SK-N-SH (cell line): ENCODE results near the gene ETS1. TPM values are rescaled to one million over a fixed set of nuclear protein-coding genes. Genes with fewer than 3 reads are reported as not detected.

Source experiments
- CTCF ChIA-PET: fragments of 300-600, 350-600 bp; formaldehyde crosslinking; extraction: SDS; loops from one replicate; lab custom pipeline; 2021; lab: Yijun Ruan, JAX
- POLR2A ChIA-PET: fragments of 350-600 bp; sonication (Branson Sonifier 250); formaldehyde crosslinking; extraction: SDS; loops from one replicate; lab custom pipeline; 2020; ENCODE audit warnings: antibody characterized with exemption, inconsistent platforms; lab: Yijun Ruan, JAX
- DNase-seq: peaks from one replicate; pipeline ENCODE4 v3.0.0; 2012
- H2AFZ ChIP-seq: fragments of 200-600 bp; sonication (generic); 2 replicates; pipeline ENCODE4 v1.8.1; 2016; ENCODE audit warnings: antibody characterized with exemption, mild to moderate bottlenecking, low read depth
- H3F3A ChIP-seq: fragments of 200-600 bp; sonication (generic); replicated peaks from 2 replicates; pipeline ENCODE3; 2016; ENCODE audit warnings: antibody characterized with exemption, mild to moderate bottlenecking; ENCODE audit not compliant: insufficient read depth
- H3K27ac ChIP-seq, 2 experiments: fragments of 200-500 bp in 1 of 2; fragments of 200-600 bp in 1 of 2; sonication (Bioruptor generic) in 1 of 2; sonication (generic), shearing (Covaris generic) in 1 of 2; 2 replicates each; pipeline versions ENCODE4 v1.5.1 to v1.6.1; 2014 to 2016; ENCODE audit warnings: low read depth in 2 of 2, inconsistent platforms in 1 of 2, low read length in 1 of 2, mild to moderate bottlenecking in 1 of 2, mixed read lengths in 1 of 2
- H3K27me3 ChIP-seq: fragments of 200-600 bp; sonication (generic), shearing (Covaris generic); 2 replicates; pipeline ENCODE4 v1.6.1; 2016; ENCODE audit warnings: mixed run types; ENCODE audit not compliant: insufficient read depth
- H3K36me3 ChIP-seq, 2 experiments: fragments of 200-500 bp in 1 of 2; fragments of 200-600 bp in 1 of 2; sonication (Bioruptor generic) in 1 of 2; sonication (generic) in 1 of 2; replicated peaks in 1 of 2; 2 replicates each; pipeline versions ENCODE3 to v1.5.1; 2014 to 2016; ENCODE audit warnings: low read length in 1 of 2, mild to moderate bottlenecking in 1 of 2; ENCODE audit not compliant: insufficient read depth in 2 of 2, control insufficient read depth in 1 of 2
- H3K4me1 ChIP-seq, 2 experiments: fragments of 200-500 bp in 1 of 2; fragments of 200-600 bp in 1 of 2; sonication (Bioruptor generic) in 1 of 2; sonication (generic), shearing (Covaris generic) in 1 of 2; 2 replicates each; pipeline versions ENCODE4 v1.5.1 to v1.6.1; 2014 to 2016; ENCODE audit warnings: low read depth in 1 of 2, low read length in 1 of 2, mixed run types in 1 of 2; ENCODE audit not compliant: insufficient read depth in 2 of 2, control insufficient read depth in 1 of 2
- H3K4me2 ChIP-seq: fragments of 200-600 bp; sonication (generic), shearing (Covaris generic); 2 replicates; pipeline ENCODE4 v1.6.1; 2017; ENCODE audit warnings: mixed run types
- H3K4me3 ChIP-seq, 2 experiments: fragments of 200-500 bp in 1 of 2; fragments of 200-600 bp in 1 of 2; sonication (Bioruptor generic) in 1 of 2; sonication (generic), shearing (Covaris generic) in 1 of 2; 2 replicates each; pipeline versions ENCODE4 v1.5.1 to v1.8.1; 2014 to 2016; ENCODE audit warnings: low read depth in 2 of 2, inconsistent platforms in 1 of 2, low read length in 1 of 2, mild to moderate bottlenecking in 1 of 2, mixed read lengths in 1 of 2, moderate library complexity in 1 of 2
- H3K79me2 ChIP-seq: fragments of 200-600 bp; sonication (generic); 2 replicates; pipeline ENCODE4 v1.8.1; 2017; ENCODE audit warnings: mild to moderate bottlenecking; ENCODE audit not compliant: insufficient read depth
- H3K9ac ChIP-seq: fragments of 200-600 bp; sonication (generic); 2 replicates; pipeline ENCODE4 v1.6.1; 2017; ENCODE audit warnings: mixed run types
- H3K9me2 ChIP-seq: fragments of 200-600 bp; sonication (generic); 2 replicates; pipeline ENCODE4 v1.6.1; 2017; ENCODE audit warnings: mixed run types
- H3K9me3 ChIP-seq: fragments of 200-600 bp; sonication (generic); 2 replicates; pipeline ENCODE4 v1.6.1; 2017; ENCODE audit warnings: mixed run types, mild to moderate bottlenecking, moderate library complexity
- H4K20me1 ChIP-seq: fragments of 200-600 bp; sonication (generic); 2 replicates; pipeline ENCODE4 v1.6.1; 2017; ENCODE audit warnings: mild to moderate bottlenecking, mixed run types; ENCODE audit not compliant: insufficient read depth
- CHD2 ChIP-seq: fragments of 150-350 bp; IDR thresholded peaks from 2 replicates; pipeline ENCODE4 v1.6.1; 2018; ENCODE audit warnings: low read length; ENCODE audit not compliant: partially characterized antibody
- CTCF ChIP-seq: fragments of 200-600 bp; sonication (generic); IDR thresholded peaks from 2 replicates; pipeline ENCODE4 v1.6.1; 2017; ENCODE audit warnings: antibody characterized with exemption, mild to moderate bottlenecking, moderate library complexity
- ELF1 ChIP-seq: IDR thresholded peaks from 2 replicates; pipeline ENCODE4 v1.4.0; 2012
- FOSL2 ChIP-seq: IDR thresholded peaks from 2 replicates; pipeline ENCODE4 v1.4.0; 2012; ENCODE audit warnings: low read depth, mild to moderate bottlenecking, moderate library complexity, borderline replicate concordance
- FOXJ3 ChIP-seq: sonication (generic); formaldehyde crosslinking; IDR thresholded peaks from 2 replicates; pipeline ENCODE4 v1.5.1; 2020; ENCODE audit warnings: mild to moderate bottlenecking, missing genetic modification reagents
- GABPA ChIP-seq: IDR thresholded peaks from 2 replicates; pipeline ENCODE4 v1.4.0; 2012; ENCODE audit warnings: low read depth, mild to moderate bottlenecking
- GATA2 ChIP-seq: sonication (generic); formaldehyde crosslinking; IDR thresholded peaks from 2 replicates; pipeline ENCODE4 v1.5.0; 2020; ENCODE audit warnings: mild to moderate bottlenecking, missing genetic modification reagents
- IRF3 ChIP-seq: fragments of 150-350 bp; IDR thresholded peaks from 2 replicates; pipeline ENCODE4 v1.6.1; 2016; ENCODE audit warnings: mild to moderate bottlenecking, low read depth, low read length
- JUND ChIP-seq: IDR thresholded peaks from 2 replicates; pipeline ENCODE4 v1.4.0; 2012
- MXI1 ChIP-seq: IDR thresholded peaks from 2 replicates; pipeline ENCODE4 v1.6.1; 2012; ENCODE audit warnings: mild to moderate bottlenecking, low read depth, low read length, improper control_type of control experiment
- NRF1 ChIP-seq: IDR thresholded peaks from 2 replicates; pipeline ENCODE4 v1.6.1; 2012; ENCODE audit warnings: low read depth, mild to moderate bottlenecking, low read length
- RCOR1 ChIP-seq: fragments of 150-350 bp; IDR thresholded peaks from 2 replicates; pipeline ENCODE4 v1.6.1; 2017; ENCODE audit warnings: antibody characterized with exemption, low read length
- RXRA ChIP-seq: IDR thresholded peaks from 2 replicates; pipeline ENCODE4 v1.4.0; 2012; ENCODE audit warnings: low read depth, mild to moderate bottlenecking, borderline replicate concordance
- SIN3A ChIP-seq: IDR thresholded peaks from 2 replicates; pipeline ENCODE4 v1.6.1; 2012; ENCODE audit warnings: low read depth, mild to moderate bottlenecking, low read length, moderate library complexity, borderline replicate concordance
- TCF12 ChIP-seq: IDR thresholded peaks from 2 replicates; pipeline ENCODE4 v1.4.0; 2012
- WGBS: methylation state at CpG from one replicate; pipeline ENCODE4 v1.1.6; 2017; ENCODE audit warnings: low lambda C conversion rate; 5-methylcytosine and 5-hydroxymethylcytosine counted together
- polyA plus RNA-seq, 3 experiments: library from polyadenylated mRNA; depleted of rRNA; stranded (reverse); fragments of >200 nt; gene quantifications; 2 replicates each; pipeline ENCODE4 v1.2.3, GENCODE V29; 2012
- TF ChIP-seq, protein P1 (sequence below): fragments of 150-350 bp; IDR thresholded peaks from 2 replicates; pipeline ENCODE4 v1.6.1; 2017; ENCODE audit warnings: antibody characterized with exemption, low read length, low read depth, borderline replicate concordance
- TF ChIP-seq, protein P2 (sequence below): IDR thresholded peaks from 2 replicates; pipeline ENCODE4 v1.6.1; 2012; ENCODE audit warnings: mild to moderate bottlenecking, low read depth, low read length, moderate library complexity

The ETS1 gene
- polyA plus RNA-seq, 1 of the 3 experiments (the other 2 are of a cell fraction): 14.5 TPM

DNA sequence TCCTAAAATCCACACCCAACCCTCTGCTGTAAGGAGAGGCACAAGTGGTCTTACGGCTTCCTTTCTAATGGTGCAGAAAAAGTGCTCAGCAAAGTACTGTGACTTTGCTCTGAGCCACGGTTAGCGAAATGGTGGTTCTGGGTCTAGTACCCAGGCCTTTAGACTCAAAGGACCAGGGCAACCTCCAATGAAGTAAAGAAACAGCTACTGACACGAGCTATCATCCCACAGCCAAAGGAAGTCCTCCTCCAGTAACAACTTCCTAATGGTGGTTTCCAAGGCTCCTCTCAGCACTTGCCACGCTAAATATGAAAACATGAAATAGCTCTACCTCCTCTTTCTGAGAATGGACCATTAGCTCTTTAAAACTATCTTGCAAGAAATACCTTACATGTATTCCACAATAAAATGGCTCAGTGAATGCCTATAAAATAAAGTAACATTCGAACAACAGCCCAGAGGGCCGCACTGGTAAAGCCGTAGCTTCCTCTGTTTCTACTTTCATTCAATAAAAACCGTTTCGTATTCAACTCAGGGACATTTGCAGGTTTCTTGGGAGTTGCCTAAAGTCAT lies 122.4 kb downstream of the ETS1 start:
- CTCF ChIA-PET: no interaction called here
- Histone ChIP-seq H4K20me1 (no peaks in the 10 kb centered on the region), H3K9ac (no peak overlapping the region), H3K4me2 (no peak overlapping the region), H3K4me3 (no peak overlapping the region), H2AFZ (no peak overlapping the region), H3K79me2 (peaks cover 72% of the 10 kb centered on the region), H3K27ac (peak overlapping the region in 1 of 2 experiments; percentile 99; a peak in 2 of 4 replicates), H3K27me3 (no peaks in the 10 kb centered on the region), H3K9me2 (no peaks in the 10 kb centered on the region), H3K9me3 (no peaks in the 10 kb centered on the region), H3F3A (peaks cover 40% of the 10 kb centered on the region), H3K4me1 (peaks cover 16 to 33% of the 10 kb centered on the region in 2 experiments), H3K36me3 (peaks cover 37 to 57% of the 10 kb centered on the region in 2 experiments)
- TF ChIP-seq SIN3A (no peak), FOXJ3 (CRISPR knock-in tag) (no peak), RCOR1 (no peak), FOSL2 (no peak), CHD2 (no peak), MXI1 (no peak), IRF3 (no peak), JUND (no peak), RXRA (no peak), CTCF (no peak)
- TF ChIP-seq, protein P1, sequence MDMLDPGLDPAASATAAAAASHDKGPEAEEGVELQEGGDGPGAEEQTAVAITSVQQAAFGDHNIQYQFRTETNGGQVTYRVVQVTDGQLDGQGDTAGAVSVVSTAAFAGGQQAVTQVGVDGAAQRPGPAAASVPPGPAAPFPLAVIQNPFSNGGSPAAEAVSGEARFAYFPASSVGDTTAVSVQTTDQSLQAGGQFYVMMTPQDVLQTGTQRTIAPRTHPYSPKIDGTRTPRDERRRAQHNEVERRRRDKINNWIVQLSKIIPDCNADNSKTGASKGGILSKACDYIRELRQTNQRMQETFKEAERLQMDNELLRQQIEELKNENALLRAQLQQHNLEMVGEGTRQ: no peak
- 95% methylated on average over 10 of the region's 10 CpGs for WGBS
- DNase-seq: no peak
- POLR2A ChIA-PET: no interaction called here

DNA sequence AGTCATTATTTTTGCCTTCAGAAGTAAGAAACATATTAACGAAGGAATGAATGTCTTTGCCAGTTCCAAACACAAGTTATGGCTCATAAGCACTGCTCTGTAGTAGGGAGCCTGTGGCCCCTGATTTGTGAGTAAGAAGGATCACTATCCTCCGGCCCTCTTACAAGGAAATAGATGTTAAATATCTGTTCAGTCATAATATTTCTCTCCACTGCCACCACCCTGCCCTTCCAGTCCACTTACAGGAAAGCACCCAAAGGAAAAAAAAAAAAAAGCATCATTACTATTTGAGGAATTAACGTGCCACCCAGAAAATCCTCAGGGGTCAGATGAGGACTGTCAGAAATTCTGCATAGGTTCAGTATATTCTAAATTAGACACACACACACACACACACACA lies 123.4 kb downstream of the ETS1 start:
- Histone ChIP-seq H3K9ac (peak overlapping the region; percentile 39; the same call in 1 of the 2 replicates), H3K27me3 (no peaks in the 10 kb centered on the region), H3K4me1 (peaks cover 16 to 24% of the 10 kb centered on the region in 2 experiments), H3K9me3 (no peaks in the 10 kb centered on the region), H2AFZ (no peak overlapping the region), H3K79me2 (peaks cover 66% of the 10 kb centered on the region), H3F3A (peaks cover 35% of the 10 kb centered on the region), H3K9me2 (no peaks in the 10 kb centered on the region), H4K20me1 (no peaks in the 10 kb centered on the region), H3K36me3 (peaks cover 44 to 55% of the 10 kb centered on the region in 2 experiments), H3K4me3 (no peak overlapping the region), H3K4me2 (no peak overlapping the region), H3K27ac (peak overlapping the region; percentile 71 to 99)
- CTCF ChIA-PET: interaction anchor here (0.6 kb wide), 1 partner anchor 27 kb away, joined by 3 read pairs; no protein-coding TSS in a partner anchor
- WGBS: 90% methylated on average over 3 of the region's 3 CpGs
- no peak for DNase-seq
- POLR2A ChIA-PET: no interaction called here
- TF ChIP-seq TCF12 (no peak), CTCF (no peak), SIN3A (no peak), NRF1 (no peak), GABPA (no peak), GATA2 (CRISPR knock-in tag) (no peak), RXRA (no peak), FOXJ3 (CRISPR knock-in tag) (no peak), ELF1 (no peak)
- TF ChIP-seq, protein P2, sequence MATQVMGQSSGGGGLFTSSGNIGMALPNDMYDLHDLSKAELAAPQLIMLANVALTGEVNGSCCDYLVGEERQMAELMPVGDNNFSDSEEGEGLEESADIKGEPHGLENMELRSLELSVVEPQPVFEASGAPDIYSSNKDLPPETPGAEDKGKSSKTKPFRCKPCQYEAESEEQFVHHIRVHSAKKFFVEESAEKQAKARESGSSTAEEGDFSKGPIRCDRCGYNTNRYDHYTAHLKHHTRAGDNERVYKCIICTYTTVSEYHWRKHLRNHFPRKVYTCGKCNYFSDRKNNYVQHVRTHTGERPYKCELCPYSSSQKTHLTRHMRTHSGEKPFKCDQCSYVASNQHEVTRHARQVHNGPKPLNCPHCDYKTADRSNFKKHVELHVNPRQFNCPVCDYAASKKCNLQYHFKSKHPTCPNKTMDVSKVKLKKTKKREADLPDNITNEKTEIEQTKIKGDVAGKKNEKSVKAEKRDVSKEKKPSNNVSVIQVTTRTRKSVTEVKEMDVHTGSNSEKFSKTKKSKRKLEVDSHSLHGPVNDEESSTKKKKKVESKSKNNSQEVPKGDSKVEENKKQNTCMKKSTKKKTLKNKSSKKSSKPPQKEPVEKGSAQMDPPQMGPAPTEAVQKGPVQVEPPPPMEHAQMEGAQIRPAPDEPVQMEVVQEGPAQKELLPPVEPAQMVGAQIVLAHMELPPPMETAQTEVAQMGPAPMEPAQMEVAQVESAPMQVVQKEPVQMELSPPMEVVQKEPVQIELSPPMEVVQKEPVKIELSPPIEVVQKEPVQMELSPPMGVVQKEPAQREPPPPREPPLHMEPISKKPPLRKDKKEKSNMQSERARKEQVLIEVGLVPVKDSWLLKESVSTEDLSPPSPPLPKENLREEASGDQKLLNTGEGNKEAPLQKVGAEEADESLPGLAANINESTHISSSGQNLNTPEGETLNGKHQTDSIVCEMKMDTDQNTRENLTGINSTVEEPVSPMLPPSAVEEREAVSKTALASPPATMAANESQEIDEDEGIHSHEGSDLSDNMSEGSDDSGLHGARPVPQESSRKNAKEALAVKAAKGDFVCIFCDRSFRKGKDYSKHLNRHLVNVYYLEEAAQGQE: no peak
